Stimulated activated CD4-positive, alpha-beta T cell treated with anti-CD3 and anti-CD28 coated beads, Interleukin-2, amount 100 ng/mL, for 24 hours (primary cell): ENCODE data around the gene CPS1.

Experiments used
- DNase-seq, 2 donors: peaks; one replicate each; pipeline ENCODE4 v3.0.0-alpha.2; 2020

CPS1 gene

DNA sequence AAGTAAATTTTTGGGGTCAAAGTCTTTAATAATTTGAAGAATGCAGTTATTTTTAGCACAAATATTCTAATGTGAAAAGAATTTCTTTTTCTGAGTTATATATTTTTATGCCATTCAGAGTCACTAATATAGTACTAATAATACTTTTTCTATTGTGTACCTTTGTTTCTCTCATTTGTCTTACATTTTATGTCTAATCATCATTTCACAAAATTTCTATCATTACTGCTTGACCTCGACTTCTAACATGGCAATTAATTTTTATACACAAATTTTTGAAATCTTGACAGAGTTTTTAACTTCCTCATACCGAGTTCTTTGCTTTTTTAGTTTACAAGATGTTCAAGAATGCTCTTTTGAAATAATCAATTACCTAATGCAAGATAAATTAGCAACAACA, 8.4 kb upstream of the CPS1 start:
- DNase-seq: no peak

DNA sequence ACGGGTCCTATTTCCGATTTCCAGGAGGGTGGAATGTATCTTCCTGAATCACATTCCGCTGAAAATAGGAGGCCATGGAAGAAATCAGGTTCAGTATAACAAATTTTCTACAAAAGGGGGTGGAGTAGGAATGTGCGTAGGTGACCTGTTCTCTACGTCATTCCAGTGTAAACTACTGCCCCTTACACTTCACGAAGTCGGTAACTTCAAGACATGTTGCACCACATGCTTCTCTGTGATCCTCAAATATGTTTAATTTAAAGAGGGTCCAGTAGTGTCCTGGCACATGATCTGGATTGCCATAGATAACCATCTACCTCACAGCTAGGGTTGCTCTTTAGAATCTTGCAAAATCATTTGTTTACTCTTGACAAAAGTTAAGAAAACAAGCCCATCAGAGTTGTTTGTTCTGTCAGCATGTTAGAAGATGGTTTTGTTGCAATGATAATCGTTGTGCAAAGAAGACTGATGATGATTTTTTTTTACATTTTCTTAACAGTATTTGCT, 7.5 kb upstream of the CPS1 start:
- DNase-seq: no peak

GRCh38 chr2:210551001-210551400, 5.4 kb upstream of the CPS1 start:
- DNase-seq: no peak

DNA sequence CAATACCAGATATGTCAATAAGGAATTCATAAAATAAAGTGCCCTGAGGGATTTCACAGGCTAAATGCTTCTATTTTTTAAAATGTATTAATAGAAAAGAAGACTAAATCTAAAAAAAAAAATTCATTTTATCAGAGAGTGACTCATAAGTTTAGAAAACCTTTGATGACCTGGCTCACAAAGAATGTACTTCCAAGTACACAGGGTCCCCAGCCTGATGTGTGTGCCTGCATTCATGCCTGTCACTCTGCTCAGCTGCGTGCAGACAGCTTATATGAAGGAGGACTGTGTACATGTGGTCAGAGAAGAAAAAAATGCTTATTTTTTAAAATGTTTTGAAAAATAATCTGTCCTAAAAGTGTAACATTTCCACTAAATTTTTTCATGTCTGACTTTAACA, 3.0 kb upstream of the CPS1 start:
- DNase-seq: no peak

DNA sequence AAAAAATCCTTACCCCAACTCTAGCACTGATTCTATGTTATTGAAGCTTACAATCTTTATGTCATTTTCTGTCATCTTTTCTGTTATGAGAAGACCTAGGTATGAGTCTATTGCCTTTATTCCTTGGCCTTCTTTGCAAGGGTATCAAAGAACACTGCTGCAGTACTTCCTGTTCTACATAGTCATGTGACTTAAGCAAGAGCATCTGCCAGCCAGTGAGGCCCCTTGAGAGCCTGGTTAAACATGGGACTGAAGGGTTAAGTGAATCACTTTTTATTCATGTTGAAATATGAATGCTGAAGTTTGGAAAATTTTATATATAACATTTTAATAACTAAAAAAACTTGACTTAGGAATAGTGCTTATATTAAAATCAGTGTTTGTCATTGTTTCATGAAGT, 844 bp upstream of the CPS1 start:
- no peak for DNase-seq

GRCh38 chr2:210557721-210558120, 1.3 kb downstream of the CPS1 start:
- DNase-seq: no peak

GRCh38 chr2:210558708-210559107, 2.3 kb downstream of the CPS1 start:
- no peak for DNase-seq

DNA sequence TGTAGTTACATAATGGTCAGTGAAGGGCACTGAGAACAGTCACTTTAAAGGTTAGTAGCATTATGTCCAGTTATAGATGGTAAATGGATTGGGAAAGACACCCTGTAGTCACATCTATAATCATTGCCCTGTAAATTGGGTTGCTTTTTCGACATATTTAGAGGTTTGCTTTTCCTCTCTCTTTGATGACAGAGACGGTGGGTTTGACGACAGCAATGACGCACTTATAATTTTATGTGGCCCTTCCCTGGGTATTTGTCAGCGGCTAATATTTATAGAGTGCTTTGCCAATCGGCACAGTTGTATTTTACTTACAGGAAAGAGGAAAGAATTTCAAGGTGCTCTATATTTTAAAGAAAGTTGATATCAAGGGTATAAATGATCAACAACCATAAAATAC, 2.8 kb downstream of the CPS1 start:
- DNase-seq: no peak

DNA sequence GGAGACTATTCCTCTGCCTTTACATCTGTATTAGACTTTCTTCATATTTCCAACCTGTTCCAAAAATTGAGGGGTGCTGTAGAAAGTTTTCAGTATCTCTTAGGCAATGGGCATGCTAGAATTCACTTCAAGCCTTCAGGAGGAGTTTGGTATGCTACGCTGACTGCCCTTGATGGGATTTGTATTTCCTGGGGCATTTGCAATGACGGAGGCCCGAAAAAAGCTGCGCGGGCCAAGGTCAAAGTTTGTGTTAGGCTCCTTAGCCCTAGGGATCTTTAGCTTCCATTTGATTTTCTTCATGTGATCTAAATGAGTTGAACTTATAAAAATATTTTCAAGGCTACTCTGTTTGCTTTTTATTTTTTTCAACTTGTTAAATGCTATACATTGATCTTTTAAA, 5.1 kb downstream of the CPS1 start:
- no peak for DNase-seq

DNA sequence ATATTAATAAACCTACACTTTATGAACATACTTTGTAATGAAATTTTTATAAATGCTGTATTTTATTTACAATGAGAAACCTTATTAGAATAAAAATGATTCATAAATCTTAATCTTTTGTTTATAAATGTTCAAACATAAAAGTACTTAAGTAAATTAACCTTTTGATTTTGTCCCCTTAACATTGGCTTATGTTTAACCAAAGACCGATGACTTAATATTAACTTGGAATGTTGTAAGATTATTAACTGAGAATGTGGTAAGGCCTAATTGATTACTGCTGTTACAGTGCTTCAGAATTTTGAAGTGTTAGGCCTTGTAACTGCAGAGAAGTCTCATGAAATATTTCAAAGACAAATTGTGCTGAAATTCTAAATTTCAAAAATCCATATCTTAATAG, 5.7 kb downstream of the CPS1 start:
- DNase-seq: no peak

DNA sequence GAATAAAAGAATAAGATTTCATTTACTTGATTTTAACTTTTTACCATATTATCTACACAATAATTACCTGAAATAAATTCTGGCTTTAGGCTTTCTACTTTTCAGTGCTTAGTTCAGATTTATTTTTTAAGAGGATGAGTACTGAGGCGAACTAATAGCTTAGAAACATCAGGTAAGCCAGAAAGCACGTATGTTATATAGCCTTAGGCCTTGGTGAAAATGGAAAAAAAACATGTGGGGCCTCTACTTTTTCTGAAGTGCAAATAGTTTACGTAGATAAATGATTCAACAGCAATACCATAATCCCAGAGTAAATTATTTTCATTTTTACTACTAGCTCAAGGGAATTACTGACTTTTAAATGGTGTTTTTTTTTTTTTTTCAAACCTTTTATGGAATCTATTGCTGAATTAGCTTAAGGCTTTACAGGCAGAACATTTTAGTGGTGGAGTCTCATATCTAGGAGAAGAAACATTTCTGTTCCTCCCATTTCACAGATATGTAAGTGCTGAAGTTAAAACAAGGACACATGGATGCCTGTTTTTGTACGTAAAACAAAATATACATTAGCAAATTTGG, 6.2 kb downstream of the CPS1 start:
- DNase-seq: no peak

DNA sequence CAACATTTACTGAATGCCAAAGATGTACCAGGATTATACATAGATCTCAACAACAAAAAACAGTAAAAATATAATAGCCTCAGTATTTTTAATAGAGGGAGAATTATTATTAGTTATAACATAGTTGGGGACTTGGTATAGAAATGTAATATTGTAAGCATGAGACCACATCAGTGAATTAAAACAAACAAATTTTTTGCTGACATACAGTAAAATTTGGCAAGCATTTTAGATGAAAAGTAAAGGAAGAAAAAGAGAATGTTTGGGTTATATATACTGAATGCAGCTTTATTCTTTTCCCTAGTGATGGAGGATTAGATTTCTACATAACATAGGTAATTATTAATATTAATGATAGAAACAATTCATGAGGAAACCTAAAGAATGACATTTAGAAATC, 10.9 kb downstream of the CPS1 start:
- DNase-seq: no peak

- no peak for DNase-seq
Measured at GRCh38 chr2:210568108-210568507, 11.7 kb downstream of the CPS1 start.

DNA sequence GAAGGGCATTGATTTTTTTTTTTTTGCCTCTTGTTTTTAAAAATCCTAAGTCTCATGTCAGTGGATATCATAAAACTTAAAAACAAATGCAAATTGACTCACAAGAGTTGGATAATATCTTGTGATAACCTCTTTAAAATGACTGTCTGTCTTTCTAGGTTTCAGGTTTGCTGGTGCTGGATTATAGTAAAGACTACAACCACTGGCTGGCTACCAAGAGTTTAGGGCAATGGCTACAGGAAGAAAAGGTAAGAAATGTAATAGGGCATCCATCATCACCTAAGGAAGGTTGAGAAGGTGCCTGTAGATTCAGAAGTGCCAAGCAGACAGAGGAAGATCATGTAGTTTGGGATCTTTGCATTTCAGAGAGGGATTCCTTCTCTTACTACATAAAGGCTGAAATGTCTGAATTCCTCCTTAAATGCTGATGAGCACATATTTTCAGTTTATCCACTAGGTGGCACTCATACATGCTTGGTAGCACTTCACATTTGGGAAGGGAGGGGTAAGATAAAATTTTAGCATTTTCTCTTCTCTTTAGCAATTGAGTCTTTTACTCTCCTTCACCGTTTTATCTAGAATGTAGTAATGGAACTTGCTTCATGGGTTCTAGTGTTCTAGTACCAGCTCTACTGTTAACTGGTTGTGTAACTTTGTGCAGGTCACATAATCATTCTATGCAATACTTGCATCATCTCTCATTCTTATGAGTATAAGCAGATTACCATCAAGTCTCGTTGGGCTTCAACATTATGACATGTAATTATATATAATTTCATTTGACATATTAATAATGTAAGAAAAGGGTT, 21.1 kb downstream of the CPS1 start:
- DNase-seq: no peak

GRCh38 chr2:210584834-210585233, 28.4 kb downstream of the CPS1 start:
- no peak for DNase-seq

DNA sequence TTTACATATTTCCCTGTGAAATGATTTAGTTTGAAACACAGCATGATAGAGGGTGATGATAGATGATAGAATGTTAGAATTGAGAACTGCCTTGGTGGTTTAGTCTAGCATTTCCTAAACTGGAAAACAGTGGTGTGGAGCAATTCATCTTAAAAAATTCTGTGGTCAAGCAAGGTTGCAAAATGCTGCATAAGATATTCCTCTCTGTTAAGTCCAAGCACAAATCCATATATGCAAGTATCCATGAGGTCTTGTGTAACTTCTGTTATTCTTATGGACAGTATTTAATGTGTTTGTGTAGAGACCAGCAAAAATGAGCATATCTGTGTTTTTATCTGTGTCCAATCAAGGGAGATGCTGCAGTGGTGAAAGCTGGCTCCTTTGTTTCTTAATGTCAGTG, 30.0 kb downstream of the CPS1 start:
- no peak for DNase-seq

DNA sequence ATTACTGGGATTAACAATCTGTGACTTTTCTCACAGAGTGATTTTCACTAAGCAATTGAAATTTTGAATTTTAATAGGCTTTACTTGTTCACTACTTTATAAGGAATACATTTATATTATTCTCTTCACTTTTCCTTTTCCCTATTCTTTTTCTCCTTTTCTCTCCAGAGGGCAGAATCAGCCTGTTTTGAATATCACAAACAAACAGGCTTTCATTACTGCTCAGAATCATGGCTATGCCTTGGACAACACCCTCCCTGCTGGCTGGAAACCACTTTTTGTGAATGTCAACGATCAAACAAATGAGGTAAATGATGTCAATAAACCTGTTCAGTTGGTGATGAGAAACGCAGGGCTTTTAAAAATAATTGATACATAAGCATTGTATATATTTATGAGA, 35.3 kb downstream of the CPS1 start:
- no peak for DNase-seq

GRCh38 chr2:210592726-210593125, 36.3 kb downstream of the CPS1 start:
- no peak for DNase-seq

DNA sequence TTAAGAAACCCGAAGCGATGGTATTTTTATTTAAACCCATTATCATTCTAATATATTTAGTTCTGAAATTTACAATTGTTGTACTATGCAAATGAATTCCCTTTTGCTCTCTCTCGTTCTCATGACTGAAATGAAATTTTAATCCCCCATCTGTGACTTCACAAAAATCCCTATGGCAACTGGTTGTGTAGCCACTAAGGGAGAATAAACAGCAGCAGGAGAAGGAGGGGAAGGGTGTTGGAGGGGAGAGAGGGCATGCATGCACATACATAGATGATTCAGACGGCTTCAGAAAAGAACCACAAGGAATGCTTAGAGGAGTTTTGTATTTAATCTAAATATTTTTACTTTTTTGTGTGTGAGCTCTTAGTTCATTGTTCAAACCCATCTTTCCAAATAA, 36.8 kb downstream of the CPS1 start:
- DNase-seq: no peak

DNA sequence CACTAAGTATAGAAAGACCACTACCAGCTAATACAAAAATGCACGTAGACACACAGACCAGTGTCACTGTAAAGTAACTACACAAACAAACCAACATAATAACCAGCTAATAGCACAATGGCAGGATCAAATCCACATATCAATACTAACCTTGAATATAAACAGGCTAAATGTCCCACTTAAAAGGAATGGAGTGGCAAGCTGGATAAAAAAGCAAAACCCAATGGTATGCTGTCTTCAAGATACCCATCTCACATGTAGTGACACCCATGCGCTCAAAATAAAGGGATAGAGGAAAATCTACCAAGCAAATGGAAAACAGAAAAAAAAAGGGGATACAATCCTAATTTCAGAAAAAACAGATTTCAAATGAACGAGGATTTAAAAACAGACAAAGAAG, 41.8 kb downstream of the CPS1 start:
- DNase-seq: no peak

- no peak for DNase-seq
Measured at GRCh38 chr2:210599476-210599875, 43.1 kb downstream of the CPS1 start.

- no peak for DNase-seq
Measured at GRCh38 chr2:210604666-210605065, 48.3 kb downstream of the CPS1 start.

DNA sequence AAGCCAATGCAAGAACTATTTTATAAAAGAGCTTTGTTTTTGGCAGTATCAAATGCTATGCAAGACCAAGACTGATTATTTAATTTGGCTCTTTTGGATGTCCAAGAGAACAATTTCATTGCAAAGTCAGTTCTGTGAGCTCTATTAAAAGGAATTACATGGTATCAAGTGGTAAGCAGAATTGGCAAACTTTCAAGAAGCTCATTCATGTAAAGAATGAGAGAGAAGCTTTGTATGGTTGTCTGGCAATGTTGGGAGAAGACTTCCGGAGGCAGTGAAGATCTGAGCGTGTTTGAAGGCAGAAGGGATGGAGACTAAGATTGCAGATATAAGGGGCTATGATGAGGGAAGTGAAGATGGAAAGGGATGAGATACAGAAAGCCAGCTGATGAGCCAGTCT, 49.6 kb downstream of the CPS1 start:
- DNase-seq: no peak

- no peak for DNase-seq
Measured at GRCh38 chr2:210611466-210611865, 55.1 kb downstream of the CPS1 start.

DNA sequence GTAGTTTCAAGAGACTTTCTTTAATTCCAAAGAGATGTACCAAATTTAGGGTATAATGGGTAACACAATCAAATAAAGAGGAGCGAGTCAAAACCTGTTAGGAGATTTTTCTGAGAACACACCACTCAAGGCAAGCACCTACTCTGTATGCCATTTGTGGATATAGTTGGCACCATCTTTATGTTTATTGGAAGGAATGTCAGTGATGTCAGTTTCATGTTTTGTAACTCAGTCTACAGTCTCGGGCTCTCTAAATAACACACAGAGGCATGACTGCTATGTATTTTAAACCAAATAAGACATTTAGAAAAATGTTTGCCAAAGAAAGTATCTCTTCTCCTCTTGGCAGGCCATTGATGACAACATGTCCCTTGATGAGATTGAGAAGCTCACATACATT, 59.7 kb downstream of the CPS1 start:
- DNase-seq: no peak
